Measurements from ENCODE around the gene FHIT. TPM values are rescaled to one million over a fixed set of nuclear protein-coding genes. Genes with fewer than 3 reads are reported as not detected.

FHIT gene
- total RNA-seq, 1 experiment from 2014 or later, result 0.87 TPM

GRCh38 chr3:60056404-60056803 is 1194.8 kb downstream of the FHIT start:
- no peak for DNase-seq (ENCODE audit: low spot score)

- no peak for DNase-seq (ENCODE audit: low spot score)
Measured at GRCh38 chr3:60055765-60056164, 1195.5 kb downstream of the FHIT start.

- peak; percentile 53 for DNase-seq (ENCODE audit: low spot score)
Measured at GRCh38 chr3:60053526-60054265, 1197.6 kb downstream of the FHIT start.

- no peak for DNase-seq (ENCODE audit: low spot score)
Measured at GRCh38 chr3:60048447-60048848, 1202.8 kb downstream of the FHIT start.

GRCh38 chr3:60047426-60048200 is 1203.6 kb downstream of the FHIT start:
- DNase-seq (ENCODE audit: low spot score), result no peak

- DNase-seq (ENCODE audit: low spot score), result no peak
Measured at GRCh38 chr3:60046210-60046609, 1205.0 kb downstream of the FHIT start.

GRCh38 chr3:60045686-60046085 is 1205.6 kb downstream of the FHIT start:
- no peak for DNase-seq (ENCODE audit: low spot score)

- DNase-seq (ENCODE audit: low spot score), result no peak
Measured at GRCh38 chr3:60036803-60037202, 1214.4 kb downstream of the FHIT start.

- no peak for DNase-seq (ENCODE audit: low spot score)
Measured at GRCh38 chr3:60033901-60034453, 1217.3 kb downstream of the FHIT start.

GRCh38 chr3:60030982-60031381 is 1220.3 kb downstream of the FHIT start:
- DNase-seq (ENCODE audit: low spot score), result no peak

GRCh38 chr3:60028233-60028632 is 1223.0 kb downstream of the FHIT start:
- DNase-seq (ENCODE audit: low spot score), result no peak

GRCh38 chr3:60027335-60027734 is 1223.9 kb downstream of the FHIT start:
- no peak for DNase-seq (ENCODE audit: low spot score)

GRCh38 chr3:60025096-60026050 is 1225.9 kb downstream of the FHIT start:
- DNase-seq (ENCODE audit: low spot score), result no peak

GRCh38 chr3:60024400-60024799 is 1226.9 kb downstream of the FHIT start:
- no peak for DNase-seq (ENCODE audit: low spot score)

GRCh38 chr3:60023189-60023588 is 1228.1 kb downstream of the FHIT start:
- no peak for DNase-seq (ENCODE audit: low spot score)

- peak; percentile 44 for DNase-seq (ENCODE audit: low spot score)
Measured at GRCh38 chr3:60017631-60018030, 1233.6 kb downstream of the FHIT start.

- DNase-seq (ENCODE audit: low spot score), result no peak
Measured at GRCh38 chr3:60015032-60015705, 1236.1 kb downstream of the FHIT start.

- no peak for DNase-seq (ENCODE audit: low spot score)
Measured at GRCh38 chr3:60013241-60013640, 1238.0 kb downstream of the FHIT start.

- DNase-seq (ENCODE audit: low spot score), result no peak
Measured at GRCh38 chr3:60011218-60011617, 1240.0 kb downstream of the FHIT start.

GRCh38 chr3:60010781-60011180 is 1240.5 kb downstream of the FHIT start:
- no peak for DNase-seq (ENCODE audit: low spot score)

GRCh38 chr3:60009931-60010478 is 1241.2 kb downstream of the FHIT start:
- DNase-seq (ENCODE audit: low spot score), result no peak
